ENCODE measurements around the gene KDM2A. TPM values are rescaled to one million over a fixed set of nuclear protein-coding genes. Genes with fewer than 3 reads are reported as not detected.

The KDM2A gene
- total RNA-seq, 1 donor from 2014 or later: 38.4 TPM

- H3K27me3 ChIP-seq (ENCODE audit: control insufficient read depth, insufficient read depth, low read length): no peaks in the 10 kb centered on the region
- peaks cover 15% of the 10 kb centered on the region for H3K36me3 ChIP-seq (ENCODE audit: control insufficient read depth, insufficient read depth, low read length)
- H3K4me3 ChIP-seq (ENCODE audit: low read depth, low read length): peak overlapping the region; percentile 11
- FAIRE-seq: no peak
- peak; percentile 84 for TF ChIP-seq CTCF (IDR thresholded peaks at IDR 0.05; ENCODE audit: insufficient read depth, low read length, severe bottlenecking)
- DNase-seq (ENCODE audit: low read depth): no peak
Observed at GRCh38 chr11:67265633-67266448, 146.8 kb downstream of the KDM2A start.

DNA sequence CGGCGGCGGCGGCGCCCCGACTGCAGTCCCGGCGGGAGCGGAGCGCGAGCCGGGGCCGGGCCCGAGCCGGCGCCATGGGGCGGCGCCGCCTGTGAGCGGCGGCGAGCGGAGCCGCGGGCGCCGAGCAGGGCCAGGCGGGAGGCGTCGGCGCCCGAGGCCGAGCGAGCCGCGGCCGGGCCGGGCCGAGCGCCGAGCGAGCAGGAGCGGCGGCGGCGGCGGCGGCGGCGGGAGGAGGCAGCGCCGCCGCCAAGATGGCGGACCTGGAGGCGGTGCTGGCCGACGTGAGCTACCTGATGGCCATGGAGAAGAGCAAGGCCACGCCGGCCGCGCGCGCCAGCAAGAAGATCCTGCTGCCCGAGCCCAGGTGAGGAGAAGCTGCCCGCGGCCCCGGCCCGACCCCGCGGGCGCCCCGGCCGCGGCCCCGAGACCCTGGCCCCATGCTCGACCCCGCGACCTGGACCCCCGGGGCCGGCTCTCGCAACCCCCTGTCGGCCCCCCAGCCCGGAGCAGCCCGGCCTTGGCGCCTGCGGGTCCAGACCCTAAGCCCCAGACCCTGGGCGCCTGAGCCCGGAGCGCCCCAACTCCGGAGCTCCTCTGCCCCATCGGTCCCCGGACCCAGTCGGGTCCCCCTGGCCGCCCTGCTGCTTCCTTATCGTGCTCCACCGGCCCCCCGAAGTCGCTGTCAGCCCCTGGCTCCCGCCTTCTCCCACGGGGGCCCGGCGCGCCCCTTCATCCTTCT, 147.6 kb downstream of the KDM2A start, which contains the start of gene GRK2:
GRK2 (plus strand) TSS at position 25 of the 739 bp plus-strand sequence; CDS start at position 252, 227 bp downstream.
- Histone ChIP-seq H3K27me3 (ENCODE audit: control insufficient read depth, insufficient read depth, low read length) (no peaks in the 10 kb centered on the region), H3K4me3 (ENCODE audit: low read depth, low read length) (peak within 1 kb of the TSS; percentile 76), H3K36me3 (ENCODE audit: control insufficient read depth, insufficient read depth, low read length) (peaks cover 17% of the 10 kb centered on the region)
- DNase-seq (ENCODE audit: low read depth): no peak
- no peak for TF ChIP-seq CTCF (IDR thresholded peaks at IDR 0.05; ENCODE audit: insufficient read depth, low read length, severe bottlenecking)
- no peak for FAIRE-seq

DNA sequence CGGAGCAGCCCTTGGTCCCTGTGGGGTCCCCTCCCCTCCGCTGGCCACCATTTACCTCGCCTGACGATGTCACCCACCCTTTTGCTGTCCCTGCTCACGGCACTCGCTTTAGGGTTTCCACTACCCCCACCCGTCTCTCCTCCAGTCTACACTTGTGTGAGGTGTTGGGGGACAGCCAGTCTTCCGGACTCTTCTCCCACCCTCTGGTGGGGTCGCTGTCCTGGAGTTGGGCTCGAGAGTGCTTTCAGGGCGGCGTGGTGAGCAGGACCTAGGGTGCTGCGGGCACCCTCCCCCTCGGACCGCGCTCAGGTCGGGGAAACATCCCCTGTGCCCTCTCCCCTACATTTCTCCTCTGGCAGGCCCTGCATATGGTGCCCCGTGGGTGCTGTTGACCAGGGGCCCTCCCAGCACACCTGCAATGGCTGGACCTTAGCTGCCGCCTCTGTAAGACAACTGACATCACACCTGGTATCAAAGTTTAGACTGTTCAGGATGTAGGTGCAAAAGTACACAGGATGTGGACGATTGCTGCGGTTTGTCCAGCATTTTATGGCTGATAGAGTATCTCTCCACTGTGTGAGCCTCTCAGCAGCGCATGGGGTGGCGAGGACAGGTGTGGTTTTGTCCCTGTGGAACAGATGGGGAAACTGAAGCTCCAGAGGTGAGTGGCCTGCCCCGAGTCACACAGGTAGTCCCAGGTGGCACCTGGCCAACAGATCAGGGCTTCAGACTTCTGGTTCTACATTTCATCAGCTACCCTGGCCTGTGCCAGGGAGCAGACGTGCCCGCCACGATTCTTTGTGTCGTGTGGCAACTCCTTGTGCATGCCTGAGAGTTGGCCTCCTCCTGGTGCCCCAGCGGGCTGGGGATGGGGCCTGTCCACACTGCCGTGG, 148.4 kb downstream of the KDM2A start:
- Histone ChIP-seq H3K36me3 (ENCODE audit: control insufficient read depth, insufficient read depth, low read length) (peaks cover 21% of the 10 kb centered on the region), H3K27me3 (ENCODE audit: control insufficient read depth, insufficient read depth, low read length) (no peaks in the 10 kb centered on the region), H3K4me3 (ENCODE audit: low read depth, low read length) (peak overlapping the region; percentile 76)
- FAIRE-seq (no peak), DNase-seq (ENCODE audit: low read depth) (no peak)
- no peak for TF ChIP-seq CTCF (IDR thresholded peaks at IDR 0.05; ENCODE audit: insufficient read depth, low read length, severe bottlenecking)

DNA sequence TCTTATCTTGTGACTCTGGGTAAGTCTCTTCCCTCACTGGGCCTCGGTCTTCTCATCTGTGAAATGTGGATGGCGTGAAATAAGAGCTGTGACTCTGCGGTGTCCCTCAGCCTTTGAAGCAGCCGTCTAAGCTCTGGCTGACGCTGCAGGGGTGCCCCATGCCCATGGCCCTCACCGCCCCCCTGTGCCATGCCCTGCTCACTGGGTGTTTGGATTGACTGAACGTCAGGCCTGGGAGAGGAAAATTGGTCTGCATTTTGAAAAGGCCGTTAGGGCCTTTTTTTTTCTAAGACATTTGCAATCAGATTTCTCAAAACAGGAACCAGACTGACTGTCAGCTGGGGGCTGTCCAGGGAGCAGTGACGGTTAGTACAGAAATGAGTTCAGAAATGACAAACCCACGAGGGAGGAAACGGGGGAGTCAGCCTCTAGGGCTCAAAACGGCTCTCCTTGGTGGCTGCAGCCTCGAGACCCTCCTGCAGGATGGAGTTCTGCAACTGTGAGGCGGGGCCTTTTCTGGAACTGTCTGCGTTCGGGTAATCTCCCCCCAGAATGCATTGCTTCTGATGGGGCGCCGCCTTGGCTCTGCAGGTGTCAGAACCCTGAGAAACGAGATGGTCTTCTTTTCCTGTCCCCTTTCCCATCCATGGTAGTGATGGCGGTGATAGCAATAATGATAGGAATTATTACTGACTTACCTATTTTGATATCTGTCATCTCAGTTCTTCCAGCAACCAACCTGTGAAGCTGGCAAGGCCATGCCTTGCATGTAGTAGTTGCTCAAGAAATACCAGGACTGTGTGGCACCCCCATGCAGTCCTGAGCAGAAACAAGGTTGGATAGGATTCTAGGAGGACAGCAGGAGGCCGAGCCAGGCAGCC, 149.3 kb downstream of the KDM2A start:
- Histone ChIP-seq H3K27me3 (ENCODE audit: control insufficient read depth, insufficient read depth, low read length) (no peaks in the 10 kb centered on the region), H3K4me3 (ENCODE audit: low read depth, low read length) (peak overlapping the region; percentile 76), H3K36me3 (ENCODE audit: control insufficient read depth, insufficient read depth, low read length) (peaks cover 21% of the 10 kb centered on the region)
- no peak for FAIRE-seq
- TF ChIP-seq CTCF (IDR thresholded peaks at IDR 0.05; ENCODE audit: insufficient read depth, low read length, severe bottlenecking): no peak
- no peak for DNase-seq (ENCODE audit: low read depth)

DNA sequence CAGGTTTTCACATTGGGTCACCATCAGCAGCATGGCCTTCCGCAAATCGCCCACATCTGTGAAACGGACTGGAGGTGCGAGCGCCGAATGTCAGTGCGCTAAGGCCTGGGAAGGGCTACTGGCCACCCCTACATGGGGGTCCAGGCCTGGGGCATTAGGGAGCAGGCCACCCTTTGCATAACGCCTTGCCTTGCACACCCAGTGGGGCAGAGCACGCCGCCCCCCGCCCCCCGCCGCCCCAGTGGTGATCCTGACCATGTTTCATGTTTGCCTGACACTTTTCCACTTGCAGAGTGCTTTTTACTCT, 149.9 kb downstream of the KDM2A start:
- Histone ChIP-seq H3K4me3 (ENCODE audit: low read depth, low read length) (no peak overlapping the region), H3K36me3 (ENCODE audit: control insufficient read depth, insufficient read depth, low read length) (peaks cover 21% of the 10 kb centered on the region), H3K27me3 (ENCODE audit: control insufficient read depth, insufficient read depth, low read length) (no peaks in the 10 kb centered on the region)
- DNase-seq (ENCODE audit: low read depth) (no peak), FAIRE-seq (no peak)
- no peak for TF ChIP-seq CTCF (IDR thresholded peaks at IDR 0.05; ENCODE audit: insufficient read depth, low read length, severe bottlenecking)
